Progenitor cell of endocrine pancreas (in vitro differentiated cells): Measurements from ENCODE around the gene SOWAHA. TPM values are rescaled to one million over a fixed set of nuclear protein-coding genes. Genes with fewer than 3 reads are reported as not detected.
A peak's percentile ranks its signal among the peaks of the same experiment; 100 is the strongest.
"Not testable (repeated sequence)": the region's sequence is repeated elsewhere in the genome, so short reads cannot be mapped to it uniquely, and the experiment has no call there.

Experiments used
- DNase-seq: peaks from one replicate; pipeline ENCODE4 v3.0.0; 2021; ENCODE audit warnings: low spot score; ENCODE audit not compliant: unreplicated experiment
- H3K27ac Mint-ChIP-seq: 2 replicates; pipeline ENCODE4 v1.8.0; 2021; ENCODE audit warnings: mild to moderate bottlenecking, moderate library complexity, mixed read lengths
- H3K27me3 Mint-ChIP-seq: 2 replicates; pipeline ENCODE4 v1.8.0; 2021; ENCODE audit warnings: mixed read lengths
- H3K36me3 Mint-ChIP-seq: 2 replicates; pipeline ENCODE4 v1.8.0; 2022; ENCODE audit warnings: mixed read lengths; ENCODE audit not compliant: insufficient read depth
- H3K4me1 Mint-ChIP-seq: 2 replicates; pipeline ENCODE4 v1.8.0; 2021; ENCODE audit warnings: low read depth, mixed read lengths
- H3K4me3 Mint-ChIP-seq: 2 replicates; pipeline ENCODE4 v1.8.0; 2021; ENCODE audit warnings: low read depth, mild to moderate bottlenecking, moderate library complexity, mixed read lengths
- H3K9me3 Mint-ChIP-seq: 2 replicates; pipeline ENCODE4 v1.8.0; 2021; ENCODE audit warnings: low read depth, mixed read lengths
- total RNA-seq: library from RNA; stranded (reverse); gene quantifications from 2 replicates; pipeline ENCODE4 v1.2.1, GENCODE V29; 2021
- TF ChIP-seq, protein P1 (sequence below): fragments of 200-600 bp; sonication (generic); IDR thresholded peaks from one replicate; pipeline ENCODE4 v1.5.0; 2021; ENCODE audit warnings: antibody characterized with exemption, mild to moderate bottlenecking; ENCODE audit not compliant: unreplicated experiment

SOWAHA gene
- total RNA-seq, 1 donor from 2014 or later, result 1.3 TPM

DNA sequence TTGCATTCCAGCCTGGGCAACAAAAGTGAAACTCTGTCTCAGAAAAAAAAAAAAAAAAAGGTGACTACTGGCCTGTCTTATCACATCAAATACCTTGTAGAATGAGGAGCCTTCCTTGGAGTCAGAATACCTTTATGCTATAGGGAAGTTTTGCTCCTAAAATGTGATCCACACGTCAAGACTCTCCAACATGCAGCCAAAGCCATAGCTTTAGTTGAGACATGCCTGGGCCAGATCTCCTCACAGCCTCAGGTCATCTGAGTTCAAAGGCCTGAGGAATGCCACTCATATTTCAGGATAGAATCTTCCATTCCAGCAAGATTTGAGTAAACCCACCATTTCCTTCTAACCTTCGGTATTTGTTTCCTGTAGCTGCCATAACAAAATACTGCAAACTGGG, 13.7 kb upstream of the SOWAHA start:
- peaks cover 1% of the 10 kb centered on the region for H3K9me3 Mint-ChIP-seq
- TF ChIP-seq, protein P1, sequence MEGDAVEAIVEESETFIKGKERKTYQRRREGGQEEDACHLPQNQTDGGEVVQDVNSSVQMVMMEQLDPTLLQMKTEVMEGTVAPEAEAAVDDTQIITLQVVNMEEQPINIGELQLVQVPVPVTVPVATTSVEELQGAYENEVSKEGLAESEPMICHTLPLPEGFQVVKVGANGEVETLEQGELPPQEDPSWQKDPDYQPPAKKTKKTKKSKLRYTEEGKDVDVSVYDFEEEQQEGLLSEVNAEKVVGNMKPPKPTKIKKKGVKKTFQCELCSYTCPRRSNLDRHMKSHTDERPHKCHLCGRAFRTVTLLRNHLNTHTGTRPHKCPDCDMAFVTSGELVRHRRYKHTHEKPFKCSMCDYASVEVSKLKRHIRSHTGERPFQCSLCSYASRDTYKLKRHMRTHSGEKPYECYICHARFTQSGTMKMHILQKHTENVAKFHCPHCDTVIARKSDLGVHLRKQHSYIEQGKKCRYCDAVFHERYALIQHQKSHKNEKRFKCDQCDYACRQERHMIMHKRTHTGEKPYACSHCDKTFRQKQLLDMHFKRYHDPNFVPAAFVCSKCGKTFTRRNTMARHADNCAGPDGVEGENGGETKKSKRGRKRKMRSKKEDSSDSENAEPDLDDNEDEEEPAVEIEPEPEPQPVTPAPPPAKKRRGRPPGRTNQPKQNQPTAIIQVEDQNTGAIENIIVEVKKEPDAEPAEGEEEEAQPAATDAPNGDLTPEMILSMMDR, result no peak
- no peak for DNase-seq
- no peak overlapping the region for H3K4me3 Mint-ChIP-seq
- H3K27me3 Mint-ChIP-seq, result peaks cover 6% of the 10 kb centered on the region
- no peak overlapping the region for H3K27ac Mint-ChIP-seq
- H3K4me1 Mint-ChIP-seq, result peaks cover 1% of the 10 kb centered on the region
- no peaks in the 10 kb centered on the region for H3K36me3 Mint-ChIP-seq

DNA sequence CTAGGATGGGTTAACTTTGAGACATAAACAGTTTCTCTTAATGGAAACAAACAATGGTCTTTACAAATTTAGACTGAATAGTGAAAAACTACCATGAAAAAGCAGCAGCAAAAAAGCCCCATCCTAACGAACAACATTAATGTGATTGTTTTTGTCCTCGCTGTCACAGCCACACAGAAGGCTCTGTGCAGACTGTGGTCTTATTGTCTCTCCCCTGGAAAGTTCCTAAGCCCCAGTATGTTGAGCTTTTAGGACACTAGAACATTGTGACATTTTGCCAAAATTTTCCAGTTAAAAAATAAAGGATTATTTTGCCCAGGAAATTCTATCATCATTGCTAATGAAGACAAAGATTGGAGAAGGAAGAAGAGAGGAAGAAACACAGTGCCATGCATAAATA, 12.6 kb upstream of the SOWAHA start:
- H3K27me3 Mint-ChIP-seq, result peaks cover 6% of the 10 kb centered on the region
- no peak for DNase-seq
- no peak overlapping the region for H3K4me3 Mint-ChIP-seq
- H3K27ac Mint-ChIP-seq, result no peak overlapping the region
- H3K36me3 Mint-ChIP-seq, result no peaks in the 10 kb centered on the region
- H3K9me3 Mint-ChIP-seq, result peaks cover 5% of the 10 kb centered on the region
- peaks cover 1% of the 10 kb centered on the region for H3K4me1 Mint-ChIP-seq
- TF ChIP-seq, protein P1, result no peak

DNA sequence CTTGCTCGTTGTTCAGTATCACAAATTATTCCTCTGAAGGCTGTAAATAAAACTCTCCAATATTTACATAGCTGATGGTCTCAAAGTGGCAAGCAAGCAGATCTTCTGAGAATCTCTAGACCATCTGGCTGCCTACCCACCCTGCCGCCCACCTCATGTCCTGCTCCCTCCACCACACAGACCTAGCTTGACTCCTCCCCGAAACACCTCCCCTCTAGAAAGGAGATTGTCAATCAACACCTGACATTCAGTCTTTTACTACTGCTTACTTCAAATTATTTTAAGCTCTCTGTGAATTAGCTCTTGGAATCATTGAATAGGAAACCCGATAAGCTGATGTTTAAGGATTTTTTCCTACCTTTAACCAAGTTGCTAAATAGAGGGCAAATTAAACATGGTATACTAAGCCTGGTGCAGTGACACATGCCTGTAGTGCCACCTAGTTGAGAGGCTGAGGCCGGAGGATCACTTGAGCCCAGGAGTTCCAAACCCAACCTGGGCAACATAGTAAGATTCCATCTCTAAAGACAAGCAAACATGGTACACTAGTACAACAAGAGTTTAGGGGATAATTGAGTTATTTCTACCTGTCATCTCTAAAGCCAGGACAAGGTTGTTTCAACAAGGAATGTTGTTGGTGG, 10.9 kb upstream of the SOWAHA start:
- H3K36me3 Mint-ChIP-seq, result no peaks in the 10 kb centered on the region
- H3K9me3 Mint-ChIP-seq, result peaks cover 5% of the 10 kb centered on the region
- DNase-seq, result no peak

DNA sequence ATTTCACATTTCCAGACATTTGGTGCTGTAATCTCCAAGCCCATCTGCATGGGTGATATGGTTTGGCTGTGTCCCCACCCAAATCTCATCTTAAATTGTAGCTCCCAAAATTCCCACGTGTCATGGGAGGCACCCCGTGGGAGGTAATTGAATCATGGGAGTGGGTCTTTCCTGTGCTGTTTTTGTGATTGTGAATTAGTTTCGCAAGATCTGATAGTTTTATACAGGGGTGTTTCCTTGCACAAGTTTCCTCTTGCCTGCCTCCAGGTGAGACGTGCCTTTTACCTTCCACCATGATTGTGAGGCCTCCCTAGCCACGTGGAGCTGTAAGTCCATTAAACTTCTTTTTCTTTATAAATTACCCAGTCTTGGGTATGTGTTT, 10.4 kb upstream of the SOWAHA start:
- not testable (repeated sequence) for DNase-seq, H3K27ac Mint-ChIP-seq, H3K36me3 Mint-ChIP-seq, H3K9me3 Mint-ChIP-seq, H3K27me3 Mint-ChIP-seq, H3K4me3 Mint-ChIP-seq
- H3K4me1 Mint-ChIP-seq, result peaks cover 12% of the 10 kb centered on the region

More for the DNA sequence above, 10.9 kb upstream of the SOWAHA start:
- H3K27me3 Mint-ChIP-seq, result peaks cover 3% of the 10 kb centered on the region
- H3K4me1 Mint-ChIP-seq, result peaks cover 7% of the 10 kb centered on the region
- TF ChIP-seq, protein P1, result no peak
- H3K4me3 Mint-ChIP-seq, result no peak overlapping the region
- no peak overlapping the region for H3K27ac Mint-ChIP-seq

DNA sequence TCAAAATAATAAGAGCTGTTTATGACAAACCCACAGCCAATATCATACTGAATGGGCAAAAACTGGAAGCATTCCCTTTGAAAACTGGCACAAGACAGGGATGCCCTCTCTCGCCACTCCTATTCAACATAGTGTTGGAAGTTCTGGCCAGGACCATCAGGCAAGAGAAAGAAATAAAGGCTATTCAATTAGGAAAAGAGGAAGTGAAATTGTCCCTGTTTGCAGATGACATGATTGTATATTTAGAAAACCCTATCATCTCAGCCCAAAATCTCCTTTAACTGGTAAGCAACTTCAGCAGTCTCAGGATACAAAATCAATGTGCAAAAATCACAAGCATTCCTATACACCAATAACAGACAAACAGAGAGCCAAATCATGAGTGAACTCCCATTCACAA, 8.9 kb upstream of the SOWAHA start:
- not testable (repeated sequence) for DNase-seq, H3K9me3 Mint-ChIP-seq, H3K4me3 Mint-ChIP-seq, H3K36me3 Mint-ChIP-seq, H3K27ac Mint-ChIP-seq, H3K27me3 Mint-ChIP-seq
- H3K4me1 Mint-ChIP-seq, result peaks cover 16% of the 10 kb centered on the region

DNA sequence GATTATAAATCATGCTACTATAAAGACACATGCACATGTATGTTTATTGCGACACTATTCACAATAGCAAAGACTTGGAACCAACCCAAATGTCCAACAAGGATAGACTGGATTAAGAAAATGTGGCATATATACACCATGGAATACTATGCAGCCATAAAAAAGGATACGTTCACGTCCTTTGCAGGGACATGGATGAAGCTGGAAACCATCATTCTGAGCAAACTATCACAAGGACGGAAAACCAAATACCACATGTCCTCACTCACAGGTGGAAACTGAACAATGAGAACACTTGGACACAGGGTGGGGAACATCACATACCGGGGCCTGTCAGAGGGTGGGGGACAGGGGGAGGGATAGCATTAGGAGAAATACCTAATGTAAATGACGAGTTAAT, 7.2 kb upstream of the SOWAHA start:
- not testable (repeated sequence) for H3K4me3 Mint-ChIP-seq, H3K27me3 Mint-ChIP-seq, DNase-seq, H3K9me3 Mint-ChIP-seq, H3K36me3 Mint-ChIP-seq
- Mint-ChIP-seq H3K4me1 (peaks cover 16% of the 10 kb centered on the region), H3K27ac (peak overlapping the region; percentile 43)

DNA sequence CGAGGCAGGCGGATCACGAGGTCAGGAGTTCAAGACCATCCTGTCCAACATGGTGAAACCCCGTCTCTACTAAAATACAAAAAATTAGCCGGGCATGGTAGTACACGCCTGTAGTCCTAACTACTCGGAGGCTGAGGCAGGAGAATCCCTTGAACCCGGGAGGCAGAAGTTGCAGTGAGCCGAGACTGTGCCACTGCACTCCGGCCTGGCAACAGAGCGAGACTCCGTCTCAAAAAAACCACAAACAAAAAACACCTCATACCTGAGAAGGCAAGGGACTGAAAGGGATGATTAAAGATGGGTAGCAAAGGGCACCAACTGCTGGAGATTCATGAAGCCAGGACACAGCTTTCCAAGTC, 6.3 kb upstream of the SOWAHA start:
- Mint-ChIP-seq H3K27me3 (peaks cover 17% of the 10 kb centered on the region), H3K27ac (peak overlapping the region; percentile 84), H3K4me3 (peak overlapping the region; percentile 12), H3K4me1 (peaks cover 16% of the 10 kb centered on the region)
- not testable (repeated sequence) for H3K36me3 Mint-ChIP-seq, DNase-seq, H3K9me3 Mint-ChIP-seq
